Fibroblast of pulmonary artery (primary cell): ENCODE measurements around the gene EPN2.

Source experiments
- DNase-seq: peaks from one replicate; pipeline ENCODE4 v3.0.0-alpha.2; 2010; ENCODE audit warnings: low read depth
- H3K4me3 ChIP-seq: replicated peaks from 2 replicates; pipeline ENCODE4 v1.5.1; 2011; ENCODE audit warnings: low read depth, mild to moderate bottlenecking, control low read depth, low read length, moderate library complexity
- TF ChIP-seq, protein P1 (sequence below): IDR thresholded peaks from 2 replicates; pipeline ENCODE4 v1.5.1; 2011; ENCODE audit warnings: mild to moderate bottlenecking, control low read depth, low read length, inconsistent platforms; ENCODE audit errors: missing control alignments

The EPN2 gene

DNA sequence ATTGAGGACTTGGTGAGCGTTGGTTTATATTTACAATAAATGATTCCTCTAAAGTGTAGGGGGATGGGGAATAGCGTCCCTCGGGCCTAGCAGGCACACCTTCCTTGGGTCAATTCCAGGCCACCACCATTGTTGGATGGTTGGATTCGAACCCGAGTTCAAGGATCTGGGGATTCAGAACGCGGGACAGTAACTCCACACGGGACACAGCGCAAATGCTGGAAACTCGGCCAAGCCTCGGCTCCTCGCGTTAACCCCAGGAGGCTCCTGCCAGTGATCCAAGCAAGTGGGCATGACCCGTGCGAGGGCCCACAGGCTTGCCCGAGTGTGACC, 124.7 kb downstream of the EPN2 start:
- peak overlapping the region; percentile 74 for H3K4me3 ChIP-seq
- TF ChIP-seq, protein P1, sequence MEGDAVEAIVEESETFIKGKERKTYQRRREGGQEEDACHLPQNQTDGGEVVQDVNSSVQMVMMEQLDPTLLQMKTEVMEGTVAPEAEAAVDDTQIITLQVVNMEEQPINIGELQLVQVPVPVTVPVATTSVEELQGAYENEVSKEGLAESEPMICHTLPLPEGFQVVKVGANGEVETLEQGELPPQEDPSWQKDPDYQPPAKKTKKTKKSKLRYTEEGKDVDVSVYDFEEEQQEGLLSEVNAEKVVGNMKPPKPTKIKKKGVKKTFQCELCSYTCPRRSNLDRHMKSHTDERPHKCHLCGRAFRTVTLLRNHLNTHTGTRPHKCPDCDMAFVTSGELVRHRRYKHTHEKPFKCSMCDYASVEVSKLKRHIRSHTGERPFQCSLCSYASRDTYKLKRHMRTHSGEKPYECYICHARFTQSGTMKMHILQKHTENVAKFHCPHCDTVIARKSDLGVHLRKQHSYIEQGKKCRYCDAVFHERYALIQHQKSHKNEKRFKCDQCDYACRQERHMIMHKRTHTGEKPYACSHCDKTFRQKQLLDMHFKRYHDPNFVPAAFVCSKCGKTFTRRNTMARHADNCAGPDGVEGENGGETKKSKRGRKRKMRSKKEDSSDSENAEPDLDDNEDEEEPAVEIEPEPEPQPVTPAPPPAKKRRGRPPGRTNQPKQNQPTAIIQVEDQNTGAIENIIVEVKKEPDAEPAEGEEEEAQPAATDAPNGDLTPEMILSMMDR = no peak
- DNase-seq = no peak

DNA sequence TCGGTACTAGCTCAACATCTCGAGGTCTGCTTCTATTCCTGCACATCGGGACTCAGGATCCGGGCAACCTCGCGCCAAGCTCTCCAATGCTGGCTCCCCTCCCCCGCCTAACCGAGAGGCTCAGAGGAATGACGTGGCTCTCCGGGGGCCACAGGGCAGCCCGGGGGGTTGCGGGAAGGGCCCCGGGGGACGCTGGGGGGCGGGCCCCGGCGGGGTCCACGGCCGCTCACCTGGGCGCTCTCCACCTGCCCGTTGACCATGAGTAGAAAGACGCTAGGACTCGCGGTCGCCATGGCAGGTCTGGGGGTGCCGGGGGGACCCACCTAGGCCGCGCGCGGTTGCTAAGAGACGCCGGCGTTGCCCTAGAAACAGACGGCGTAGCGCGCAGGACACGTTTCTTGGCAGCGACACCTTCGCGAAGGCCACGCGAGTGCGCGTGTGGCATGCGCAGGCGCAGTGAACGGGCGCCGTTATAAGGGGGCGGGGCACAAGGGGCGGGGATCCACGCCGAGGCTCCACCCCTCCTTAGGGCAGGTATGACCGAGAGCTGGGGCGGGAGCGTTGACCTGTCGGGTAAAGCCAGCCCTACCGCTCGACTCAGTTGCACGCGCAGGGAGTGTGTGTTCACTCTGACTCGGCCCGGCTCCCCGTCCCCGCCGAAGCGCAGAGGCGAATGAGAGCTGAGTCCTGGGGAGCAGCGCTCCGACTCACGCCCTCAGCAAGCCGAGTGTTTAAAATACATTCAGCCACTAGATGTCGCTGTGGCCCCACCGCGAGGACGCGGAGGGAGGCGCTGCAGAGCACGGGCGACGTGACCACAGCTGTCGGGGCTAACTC, 125.3 kb downstream of the EPN2 start, which contains the start of gene B9D1:
Gene B9D1 (minus strand): TSS at position 447 of the 837 bp plus-strand sequence. CDS start 154 bp downstream, at position 293.
- DNase-seq = peak; percentile 95
- peak within 1 kb of the TSS; percentile 74 for H3K4me3 ChIP-seq
- TF ChIP-seq, protein P1 = peak; percentile 78

DNA sequence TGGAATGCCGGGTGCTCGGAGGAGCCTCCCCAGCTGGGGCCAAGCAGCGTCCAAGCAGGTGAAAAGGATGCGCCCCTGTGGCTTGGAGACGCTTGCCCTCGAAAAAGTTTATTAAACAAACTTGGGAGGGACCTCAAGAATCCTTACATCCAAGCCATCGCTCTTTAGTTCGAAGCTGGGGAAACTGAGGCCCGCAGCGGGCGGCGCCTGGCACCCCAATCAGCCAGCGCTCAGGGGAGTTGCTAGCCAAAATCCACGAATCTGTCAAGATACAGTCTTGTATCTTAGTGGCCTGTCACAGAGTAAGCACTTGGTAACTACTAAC, 125.9 kb downstream of the EPN2 start:
- peak overlapping the region; percentile 74 for H3K4me3 ChIP-seq
- DNase-seq = no peak
- TF ChIP-seq, protein P1 = no peak

DNA sequence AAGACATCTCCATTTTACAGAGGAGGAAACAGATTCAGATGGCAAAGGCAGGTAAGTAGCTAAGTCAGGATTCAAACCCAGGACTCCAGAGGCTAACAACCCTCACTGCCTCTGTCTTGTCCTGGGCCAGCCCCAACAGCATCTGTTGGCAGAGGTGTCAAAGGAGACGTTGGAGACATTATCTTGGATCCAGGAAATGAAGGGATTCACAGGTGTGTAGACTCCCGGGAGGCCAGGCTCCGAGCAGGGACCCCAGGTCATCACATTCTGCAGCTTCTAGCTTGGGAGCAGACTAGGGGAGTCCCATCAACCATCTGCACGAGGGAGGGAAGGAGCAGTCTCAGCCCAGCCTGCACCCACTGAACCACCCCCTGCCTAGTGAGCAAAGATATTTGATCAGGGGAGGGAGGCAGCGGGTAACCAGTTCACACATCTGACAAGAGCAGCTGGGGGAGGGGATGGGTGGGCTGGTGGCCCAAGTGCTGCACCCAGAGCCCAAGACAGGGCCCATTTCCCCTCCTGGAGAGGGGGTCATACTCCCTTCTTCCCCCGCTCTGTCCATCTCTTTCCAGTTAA, 126.4 kb downstream of the EPN2 start:
- no peak overlapping the region for H3K4me3 ChIP-seq
- TF ChIP-seq, protein P1 = no peak
- no peak for DNase-seq

DNA sequence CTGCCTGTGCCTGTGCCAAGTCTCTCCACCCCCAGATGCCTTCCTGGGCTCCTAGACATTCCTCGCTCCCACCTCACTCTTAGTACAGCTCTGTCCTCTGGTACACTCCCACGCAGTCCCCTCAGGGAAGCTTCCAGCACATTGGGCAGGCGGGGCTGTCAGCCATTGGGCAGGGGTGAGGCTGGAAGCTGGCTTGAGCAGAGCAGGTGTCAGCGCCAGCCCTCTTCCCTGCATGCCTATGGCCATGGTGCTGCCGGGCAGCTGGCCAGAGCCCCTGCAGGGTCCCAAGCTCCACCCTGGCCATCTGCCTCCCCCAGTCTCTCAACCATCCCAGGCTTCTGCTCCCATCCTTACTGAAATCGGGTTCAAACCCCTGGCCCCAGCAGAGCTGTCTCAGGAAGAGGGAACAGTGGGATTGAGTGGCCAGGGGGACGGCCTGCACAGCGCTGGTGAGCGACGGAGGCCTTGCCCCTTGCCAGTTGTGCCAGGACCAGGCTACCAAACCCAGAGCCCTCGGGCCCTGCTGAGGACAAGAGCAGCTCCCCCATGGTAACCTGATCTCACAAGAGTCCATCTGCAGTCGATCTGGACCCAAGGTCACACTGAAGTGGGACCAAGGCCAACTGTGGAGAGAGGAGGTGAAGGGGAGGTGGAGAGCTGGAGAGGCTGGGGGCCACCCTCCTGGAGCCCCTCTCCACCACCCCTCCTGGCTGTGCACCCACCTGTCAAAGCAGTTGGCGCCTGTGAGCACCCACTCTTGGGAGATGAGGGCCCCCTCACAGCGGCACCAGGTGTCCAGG, 127.7 kb downstream of the EPN2 start:
- no peak overlapping the region for H3K4me3 ChIP-seq
- DNase-seq = no peak
- TF ChIP-seq, protein P1 = no peak

DNA sequence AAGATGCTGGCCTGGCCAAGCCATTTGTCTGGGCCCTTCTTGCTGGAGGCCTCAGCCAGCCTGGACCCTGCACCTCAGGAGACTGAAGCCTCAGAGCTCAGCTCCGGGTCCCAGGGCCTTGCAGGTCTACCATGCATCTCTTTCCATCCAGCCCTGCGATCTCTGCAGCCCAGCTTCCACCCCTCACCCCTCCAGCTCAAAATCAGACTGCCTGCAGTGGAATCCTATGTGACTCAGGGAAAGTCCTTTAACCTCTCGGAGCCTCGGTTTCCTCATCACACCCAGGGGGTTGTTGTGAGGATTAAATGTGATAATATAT, 128.3 kb downstream of the EPN2 start:
- DNase-seq = no peak
- TF ChIP-seq, protein P1 = no peak
- H3K4me3 ChIP-seq = no peak overlapping the region
